NCI-H748 (cell line): ENCODE results near the gene DLG2.
A peak's percentile ranks its signal among the peaks of the same experiment; 100 is the strongest.

Experiments used
- DNase-seq: peaks from one replicate; lab custom pipeline; 2025; ENCODE audit not compliant: unreplicated experiment; lab: John Stamatoyannopoulos, UW

DLG2 gene

DNA sequence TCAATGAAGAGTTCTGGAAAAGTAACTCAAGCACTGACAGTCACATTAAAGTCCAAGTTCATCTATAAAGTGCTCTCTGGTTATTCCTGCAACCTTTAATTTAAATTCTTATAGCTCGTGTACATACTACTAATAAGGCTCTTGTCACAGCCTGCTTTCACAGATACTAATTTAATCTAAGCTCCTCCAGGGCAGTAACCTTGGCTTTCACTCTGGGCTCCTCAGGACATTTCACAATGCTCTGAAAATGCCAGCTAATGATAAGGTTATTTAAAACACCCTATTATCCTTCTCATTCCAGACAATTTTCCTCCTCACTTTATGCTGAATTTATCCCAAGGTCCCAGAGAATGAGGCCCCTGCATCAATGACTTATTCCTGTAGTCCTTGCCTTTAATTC, 2098.3 kb downstream of the DLG2 start:
- DNase-seq: no peak

- DNase-seq: no peak
Measured at GRCh38 chr11:83528225-83528624, 2098.9 kb downstream of the DLG2 start.

GRCh38 chr11:83523676-83524075, 2103.5 kb downstream of the DLG2 start:
- DNase-seq: no peak

DNA sequence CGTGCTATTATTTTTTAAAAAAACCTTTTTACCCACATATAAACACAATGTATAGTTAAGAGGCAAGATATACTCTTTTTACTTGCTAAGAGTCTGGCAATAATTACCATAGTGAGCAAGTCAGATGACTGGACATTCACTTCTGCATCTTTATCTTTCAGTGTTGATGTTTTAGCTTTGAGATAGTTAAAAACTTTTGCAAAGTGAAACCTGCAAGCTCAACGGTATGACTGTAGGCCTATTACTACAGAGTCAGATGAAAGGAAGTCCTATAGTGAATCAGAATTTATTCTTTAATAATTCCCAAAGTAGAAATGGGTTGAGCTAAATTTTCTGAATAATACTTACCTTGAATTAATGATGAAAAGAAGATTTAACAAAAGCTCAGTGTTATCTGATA, 2104.2 kb downstream of the DLG2 start:
- no peak for DNase-seq

GRCh38 chr11:83521647-83522596, 2105.2 kb downstream of the DLG2 start:
- DNase-seq: peak; percentile 67

DNA sequence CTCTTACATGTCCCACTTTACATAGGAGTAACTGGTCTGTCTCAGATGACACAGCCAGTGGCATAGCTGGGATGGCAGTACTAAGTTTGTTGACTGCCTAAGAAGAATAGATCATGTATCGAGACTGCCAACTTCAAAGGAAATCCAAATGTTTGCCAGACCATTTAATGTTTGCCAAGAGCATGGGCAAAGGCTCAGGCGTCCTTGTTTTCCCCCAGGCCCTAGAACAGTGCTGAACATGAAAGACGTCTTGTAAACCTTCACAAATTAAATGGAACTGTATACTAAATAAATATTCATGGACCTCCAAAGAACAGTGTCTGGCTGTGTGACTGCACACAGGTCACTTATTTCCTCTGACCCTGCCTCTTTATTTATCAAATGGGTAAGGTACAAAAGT, 2106.3 kb downstream of the DLG2 start:
- peak; percentile 70 for DNase-seq

GRCh38 chr11:83511646-83512045, 2115.5 kb downstream of the DLG2 start:
- DNase-seq: peak; percentile 88

- DNase-seq: no peak
Measured at GRCh38 chr11:83510530-83511460, 2116.3 kb downstream of the DLG2 start.

- peak; percentile 82 for DNase-seq
Measured at GRCh38 chr11:83508804-83509203, 2118.3 kb downstream of the DLG2 start.

GRCh38 chr11:83502041-83502440, 2125.1 kb downstream of the DLG2 start:
- no peak for DNase-seq

- no peak for DNase-seq
Measured at GRCh38 chr11:83493917-83494316, 2133.2 kb downstream of the DLG2 start.

GRCh38 chr11:83493034-83493433, 2134.1 kb downstream of the DLG2 start:
- no peak for DNase-seq

- DNase-seq: peak; percentile 9
Measured at GRCh38 chr11:83483808-83484207, 2143.3 kb downstream of the DLG2 start.

- no peak for DNase-seq
Measured at GRCh38 chr11:83480811-83481210, 2146.3 kb downstream of the DLG2 start.

- peak; percentile 20 for DNase-seq
Measured at GRCh38 chr11:83480251-83480650, 2146.9 kb downstream of the DLG2 start.

- no peak for DNase-seq
Measured at GRCh38 chr11:83477772-83478171, 2149.4 kb downstream of the DLG2 start.

GRCh38 chr11:83475760-83476159, 2151.4 kb downstream of the DLG2 start:
- DNase-seq: no peak

- DNase-seq: no peak
Measured at GRCh38 chr11:83473743-83474142, 2153.4 kb downstream of the DLG2 start.

GRCh38 chr11:83472806-83473205, 2154.3 kb downstream of the DLG2 start:
- no peak for DNase-seq

DNA sequence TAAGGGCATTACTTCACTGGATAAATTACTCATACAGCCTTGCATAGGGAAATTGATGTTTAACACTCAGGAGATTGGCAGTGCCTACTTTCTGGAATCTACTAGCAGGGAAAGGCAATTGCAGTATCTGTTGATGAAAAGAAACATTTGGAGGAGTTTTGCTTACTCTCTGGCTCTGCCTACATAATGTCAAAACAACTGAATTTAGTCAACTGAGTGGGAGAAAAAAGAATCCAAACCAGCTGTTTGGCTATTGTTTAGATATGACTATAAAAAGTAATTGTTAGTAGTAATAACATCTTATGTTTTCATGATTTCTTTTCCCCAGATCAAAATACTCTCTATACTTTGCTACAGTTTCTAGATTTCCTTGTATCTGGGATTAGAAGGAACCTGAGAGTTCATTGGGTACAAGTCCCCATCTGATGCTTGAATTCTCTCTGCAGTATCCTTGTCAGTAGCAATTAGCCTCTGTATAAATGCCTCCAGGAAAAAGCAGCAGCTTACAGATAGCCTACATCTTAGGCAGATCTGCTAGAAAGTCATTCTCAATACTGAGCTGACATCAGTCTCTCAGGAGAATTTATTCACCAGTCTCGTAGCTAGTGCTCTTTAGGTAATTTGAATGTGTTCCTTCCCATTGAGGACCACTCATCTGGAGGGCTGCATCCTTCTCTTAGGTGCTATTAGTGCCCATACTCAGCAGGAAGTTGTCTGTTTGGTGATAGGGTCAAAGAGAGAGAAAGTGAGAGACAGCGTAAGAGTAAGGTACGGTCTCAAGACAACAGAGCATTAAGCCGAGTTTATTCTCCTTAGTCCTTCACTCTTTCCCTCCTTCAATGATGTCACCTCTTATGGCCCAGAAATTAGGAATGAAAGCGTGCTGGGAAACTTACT, 2155.1 kb downstream of the DLG2 start:
- no peak for DNase-seq

DNA sequence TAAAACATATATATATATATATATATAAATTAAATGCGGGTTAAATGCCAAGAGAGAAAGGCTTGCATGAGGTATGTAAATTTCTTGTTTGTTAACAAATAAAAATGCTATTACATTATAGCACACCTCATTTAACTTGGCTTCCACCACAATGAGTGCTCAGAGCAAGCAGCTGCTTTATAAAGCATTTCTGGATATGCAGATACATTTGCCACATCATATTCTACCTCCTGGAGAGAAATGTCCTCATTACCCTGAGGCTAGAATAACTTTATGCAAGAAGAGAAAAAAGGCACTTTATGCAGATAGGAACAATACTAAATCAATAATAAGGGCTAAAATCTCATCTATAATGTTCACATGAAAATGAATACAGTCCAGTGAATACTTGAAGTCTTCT, 2159.3 kb downstream of the DLG2 start:
- no peak for DNase-seq
